Caco-2 (cell line): ENCODE results near the gene CD86. TPM values are rescaled to one million over a fixed set of nuclear protein-coding genes. Genes with fewer than 3 reads are reported as not detected.

Experiments
- BruUV-seq: library from RNA; stranded (reverse); fragments of 400-500 nt; replicated peaks from 2 replicates; lab custom pipeline; 2021; lab: Mats Ljungman, UMichigan
- CTCF ChIA-PET: fragments of 300-600 bp; sonication (Branson Sonifier 250); formaldehyde crosslinking; loops from one replicate; lab custom pipeline; 2022; ENCODE audit warnings: antibody characterized with exemption; lab: Charles Lee
- POLR2A ChIA-PET: fragments of 300-600 bp; sonication (Branson Sonifier 250); formaldehyde crosslinking; loops from one replicate; lab custom pipeline; 2022; ENCODE audit warnings: antibody characterized with exemption; lab: Charles Lee
- DNase-seq, 2 experiments: peaks; one replicate each; pipeline versions ENCODE4 v3.0.0 to v3.0.0-alpha.2; 2020 to 2022
- H3K27me3 ChIP-seq: replicated peaks from 2 replicates; pipeline ENCODE4 v1.6.0; 2011; ENCODE audit warnings: low read length; ENCODE audit not compliant: control insufficient read depth, insufficient read depth
- H3K36me3 ChIP-seq: 2 replicates; pipeline ENCODE4 v1.5.1; 2011; ENCODE audit warnings: low read length; ENCODE audit not compliant: control insufficient read depth, insufficient read depth
- H3K4me1 ChIP-seq: fragments of 250-450 bp; sonication (Bioruptor Pico); 2 replicates; pipeline ENCODE4 v1.5.1; 2020; ENCODE audit warnings: mild to moderate bottlenecking
- H3K4me3 ChIP-seq: 2 replicates; pipeline ENCODE4 v1.5.1; 2011; ENCODE audit warnings: low read depth, mild to moderate bottlenecking, control low read depth, low read length
- H3K9me3 ChIP-seq: fragments of 250-450 bp; sonication (Bioruptor Pico); 2 replicates; pipeline ENCODE4 v1.5.1; 2020; ENCODE audit warnings: mild to moderate bottlenecking, moderate library complexity
- H3K27ac Mint-ChIP-seq: one replicate; pipeline ENCODE4 v1.8.0; 2022; ENCODE audit warnings: mixed read lengths; ENCODE audit not compliant: unreplicated experiment
- H3K27me3 Mint-ChIP-seq: one replicate; pipeline ENCODE4 v1.8.0; 2022; ENCODE audit warnings: mixed read lengths; ENCODE audit not compliant: insufficient read depth, unreplicated experiment
- H3K36me3 Mint-ChIP-seq: one replicate; pipeline ENCODE4 v1.8.0; 2022; ENCODE audit warnings: mild to moderate bottlenecking, mixed read lengths; ENCODE audit not compliant: insufficient read depth, unreplicated experiment
- H3K4me1 Mint-ChIP-seq: one replicate; pipeline ENCODE4 v1.8.0; 2022; ENCODE audit warnings: low read depth, mixed read lengths; ENCODE audit not compliant: unreplicated experiment
- H3K4me3 Mint-ChIP-seq: one replicate; pipeline ENCODE4 v1.8.0; 2022; ENCODE audit warnings: mild to moderate bottlenecking, moderate library complexity, mixed read lengths; ENCODE audit not compliant: unreplicated experiment
- H3K9me3 Mint-ChIP-seq: one replicate; pipeline ENCODE4 v1.8.0; 2022; ENCODE audit warnings: mixed read lengths; ENCODE audit not compliant: unreplicated experiment
- intact Hi-C: fragments of 100-400 bp; cut with micrococcal nuclease; formaldehyde crosslinking; loops from one replicate; pipeline ENCODE4 v1.10.0; 2022; ENCODE audit not compliant: unreplicated experiment
- total RNA-seq: library from RNA; stranded (reverse); gene quantifications from 2 replicates; pipeline ENCODE4 v1.2.3, GENCODE V29; 2022
- TF ChIP-seq, protein P1 (sequence below), 2 experiments: fragments of 200-600 bp in 1 of 2; IDR thresholded peaks; 1 replicate in 1 of 2; 2 replicates in 1 of 2; pipeline versions ENCODE4 v1.5.1 to v1.8.0; 2011 to 2022; ENCODE audit warnings: antibody characterized with exemption in 1 of 2, control low read depth in 1 of 2, inconsistent platforms in 1 of 2, low read depth in 1 of 2, low read length in 1 of 2, mild to moderate bottlenecking in 1 of 2, moderate library complexity in 1 of 2; ENCODE audit not compliant: insufficient read depth in 1 of 2, severe bottlenecking in 1 of 2, unreplicated experiment in 1 of 2

Gene CD86
- total RNA-seq, 1 experiment from 2014 or later, result not detected

DNA sequence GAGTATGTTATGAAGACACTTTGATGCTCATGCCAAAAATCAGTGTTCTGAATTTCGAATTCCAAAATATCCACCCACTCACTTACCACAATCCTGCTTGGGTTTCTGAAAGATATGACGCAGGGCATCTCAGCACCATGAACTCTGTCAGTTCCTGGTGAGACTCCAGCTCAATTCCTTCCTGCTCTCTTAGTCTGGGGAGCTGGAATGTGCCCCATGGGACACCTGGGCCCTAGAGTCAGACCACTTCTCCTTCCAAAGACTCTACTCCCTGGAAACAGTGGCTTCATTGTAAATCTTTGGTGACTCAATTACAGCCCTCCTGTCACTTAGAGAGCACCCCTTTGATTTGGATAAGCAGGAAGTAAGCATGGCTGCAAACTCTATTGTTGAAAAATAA, 50.5 kb downstream of the CD86 start:
- Mint-ChIP-seq H3K4me1 (no peaks in the 10 kb centered on the region), H3K4me3 (no peak overlapping the region), H3K9me3 (no peaks in the 10 kb centered on the region), H3K36me3 (no peaks in the 10 kb centered on the region), H3K27me3 (peaks cover under 1% of the 10 kb centered on the region), H3K27ac (no peak overlapping the region)
- no TSS peak for BruUV-seq
- ChIA-PET CTCF (interaction anchor here (0.7 kb wide), 1 partner anchor 13 kb away, joined by 3 read pairs; no protein-coding TSS in a partner anchor), POLR2A (no interaction called here)
- H3K4me1 ChIP-seq, result peaks cover 5% of the 10 kb centered on the region
- no peaks in the 10 kb centered on the region for H3K27me3 ChIP-seq
- 0 out of 2 replicates have a peak, but pooled peaks cover 4% of the 10 kb centered on the region for H3K9me3 ChIP-seq
- no peak overlapping the region for H3K4me3 ChIP-seq
- no peak for DNase-seq
- TF ChIP-seq, protein P1, sequence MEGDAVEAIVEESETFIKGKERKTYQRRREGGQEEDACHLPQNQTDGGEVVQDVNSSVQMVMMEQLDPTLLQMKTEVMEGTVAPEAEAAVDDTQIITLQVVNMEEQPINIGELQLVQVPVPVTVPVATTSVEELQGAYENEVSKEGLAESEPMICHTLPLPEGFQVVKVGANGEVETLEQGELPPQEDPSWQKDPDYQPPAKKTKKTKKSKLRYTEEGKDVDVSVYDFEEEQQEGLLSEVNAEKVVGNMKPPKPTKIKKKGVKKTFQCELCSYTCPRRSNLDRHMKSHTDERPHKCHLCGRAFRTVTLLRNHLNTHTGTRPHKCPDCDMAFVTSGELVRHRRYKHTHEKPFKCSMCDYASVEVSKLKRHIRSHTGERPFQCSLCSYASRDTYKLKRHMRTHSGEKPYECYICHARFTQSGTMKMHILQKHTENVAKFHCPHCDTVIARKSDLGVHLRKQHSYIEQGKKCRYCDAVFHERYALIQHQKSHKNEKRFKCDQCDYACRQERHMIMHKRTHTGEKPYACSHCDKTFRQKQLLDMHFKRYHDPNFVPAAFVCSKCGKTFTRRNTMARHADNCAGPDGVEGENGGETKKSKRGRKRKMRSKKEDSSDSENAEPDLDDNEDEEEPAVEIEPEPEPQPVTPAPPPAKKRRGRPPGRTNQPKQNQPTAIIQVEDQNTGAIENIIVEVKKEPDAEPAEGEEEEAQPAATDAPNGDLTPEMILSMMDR (IDR thresholded peaks at IDR 0.05; ENCODE audit: insufficient read depth in 1 of 2, low read depth in 1 of 2, low read length in 1 of 2, severe bottlenecking in 1 of 2, unreplicated experiment in 1 of 2), result no peak
- intact Hi-C loops, result no loop called here
- no peaks in the 10 kb centered on the region for H3K36me3 ChIP-seq

DNA sequence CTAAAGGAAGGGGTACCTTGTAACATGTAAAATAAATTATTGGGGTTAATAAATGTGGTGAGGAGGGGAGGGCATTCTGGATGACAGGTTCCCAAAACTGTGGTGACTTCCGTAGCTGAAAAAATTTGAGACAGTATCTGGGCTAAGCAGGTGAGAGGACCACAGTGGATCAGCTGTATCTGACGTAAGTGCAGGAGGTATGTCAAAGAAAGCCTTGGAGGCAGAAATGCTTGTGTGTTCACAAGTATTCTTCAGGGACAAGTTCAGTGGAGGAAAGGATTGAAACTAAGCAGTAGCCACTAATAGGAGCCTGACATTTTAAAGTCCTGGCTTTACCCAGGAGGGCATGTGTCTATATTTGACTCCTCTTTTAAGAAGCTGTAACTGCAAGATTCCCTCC, 52.0 kb downstream of the CD86 start:
- intact Hi-C loops, result no loop called here
- TF ChIP-seq, protein P1 (IDR thresholded peaks at IDR 0.05; ENCODE audit: insufficient read depth in 1 of 2, low read depth in 1 of 2, low read length in 1 of 2, severe bottlenecking in 1 of 2, unreplicated experiment in 1 of 2), result no peak
- peaks cover 3% of the 10 kb centered on the region for H3K27me3 Mint-ChIP-seq
- H3K36me3 Mint-ChIP-seq, result no peaks in the 10 kb centered on the region
- H3K36me3 ChIP-seq, result no peaks in the 10 kb centered on the region
- H3K27me3 ChIP-seq, result no peaks in the 10 kb centered on the region
- H3K9me3 Mint-ChIP-seq, result no peaks in the 10 kb centered on the region
- BruUV-seq, result no TSS peak
- no peaks in the 10 kb centered on the region for H3K4me1 ChIP-seq
- ChIA-PET CTCF (no interaction called here), POLR2A (no interaction called here)
- no peak overlapping the region for H3K27ac Mint-ChIP-seq
- 0 out of 2 replicates have a peak, but pooled peaks cover 4% of the 10 kb centered on the region for H3K9me3 ChIP-seq
- no peaks in the 10 kb centered on the region for H3K4me1 Mint-ChIP-seq
- no peak overlapping the region for H3K4me3 Mint-ChIP-seq
- no peak overlapping the region for H3K4me3 ChIP-seq
- no peak for DNase-seq

DNA sequence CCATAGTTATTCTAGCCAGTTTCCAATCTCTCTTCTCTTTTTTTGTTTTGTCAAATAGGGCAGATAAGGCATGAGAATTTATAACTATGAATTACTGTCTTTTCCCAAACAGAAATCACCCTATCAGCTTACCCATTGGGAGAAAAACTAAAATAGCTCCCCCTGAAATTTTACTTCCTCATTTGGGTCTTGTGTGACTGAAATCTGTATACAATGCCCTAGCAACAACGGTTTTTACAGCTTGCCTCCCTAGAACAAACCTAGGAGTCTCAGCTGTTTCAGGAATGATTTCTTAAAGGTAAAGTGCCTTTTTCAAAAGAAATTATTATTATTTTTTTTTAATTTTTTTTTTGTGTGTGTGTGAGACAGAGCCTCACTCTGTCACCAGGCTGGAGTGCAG, 56.8 kb downstream of the CD86 start:
- no peak for DNase-seq
- Histone ChIP-seq H3K4me1 (no peaks in the 10 kb centered on the region), H3K4me3 (no peak overlapping the region), H3K36me3 (no peaks in the 10 kb centered on the region), H3K9me3 (peaks cover 4% of the 10 kb centered on the region; the same call in 1 of the 2 replicates), H3K27me3 (no peaks in the 10 kb centered on the region)
- Mint-ChIP-seq H3K27me3 (peaks cover 8% of the 10 kb centered on the region), H3K4me1 (no peaks in the 10 kb centered on the region), H3K9me3 (no peaks in the 10 kb centered on the region), H3K4me3 (no peak overlapping the region), H3K27ac (no peak overlapping the region), H3K36me3 (no peaks in the 10 kb centered on the region)
- intact Hi-C loops, result no loop called here
- ChIA-PET POLR2A (no interaction called here), CTCF (no interaction called here)
- TF ChIP-seq, protein P1 (IDR thresholded peaks at IDR 0.05; ENCODE audit: insufficient read depth in 1 of 2, low read depth in 1 of 2, low read length in 1 of 2, severe bottlenecking in 1 of 2, unreplicated experiment in 1 of 2), result no peak
- no TSS peak for BruUV-seq
